H9 (cell line): ENCODE results near the gene AP4S1. TPM values are rescaled to one million over a fixed set of nuclear protein-coding genes. Genes with fewer than 3 reads are reported as not detected.

ENCODE experiments used
- DNase-seq: peaks from one replicate; pipeline ENCODE4 v3.0.0-alpha.2; 2017
- H2AFZ ChIP-seq: one replicate; pipeline ENCODE4 v1.6.1; 2013; ENCODE audit warnings: mild to moderate bottlenecking, low read length, control low read depth, moderate library complexity
- H2AK5ac ChIP-seq: 2 replicates; pipeline ENCODE4 v1.6.1; 2013; ENCODE audit warnings: low read length, control low read depth, mixed read lengths; ENCODE audit not compliant: insufficient read length
- H2BK120ac ChIP-seq: one replicate; pipeline ENCODE4 v1.6.1; 2013; ENCODE audit warnings: low read depth, mild to moderate bottlenecking, low read length, control low read depth, inconsistent platforms; ENCODE audit not compliant: poor library complexity, severe bottlenecking
- H2BK12ac ChIP-seq: 2 replicates; pipeline ENCODE4 v1.6.1; 2013; ENCODE audit warnings: low read length, control low read depth, mixed read lengths, low read depth; ENCODE audit not compliant: insufficient read length
- H2BK15ac ChIP-seq: 2 replicates; pipeline ENCODE4 v1.6.1; 2013; ENCODE audit warnings: low read depth, low read length, control low read depth
- H2BK20ac ChIP-seq: one replicate; pipeline ENCODE4 v1.6.1; 2013; ENCODE audit warnings: low read depth, mild to moderate bottlenecking, low read length, control low read depth, inconsistent platforms; ENCODE audit not compliant: poor library complexity, severe bottlenecking
- H2BK5ac ChIP-seq: 2 replicates; pipeline ENCODE4 v1.6.1; 2013; ENCODE audit warnings: low read length, control low read depth, mixed read lengths; ENCODE audit not compliant: insufficient read length
- H3K14ac ChIP-seq: 2 replicates; pipeline ENCODE4 v1.6.1; 2013; ENCODE audit warnings: low read length, control low read depth; ENCODE audit not compliant: insufficient read depth
- H3K18ac ChIP-seq: 2 replicates; pipeline ENCODE4 v1.6.1; 2013; ENCODE audit warnings: low read depth, mild to moderate bottlenecking, mixed read lengths, low read length, control low read depth; ENCODE audit not compliant: insufficient read length
- H3K23ac ChIP-seq: 2 replicates; pipeline ENCODE4 v1.6.1; 2013; ENCODE audit warnings: low read length, control low read depth, mixed read lengths, low read depth; ENCODE audit not compliant: insufficient read length
- H3K23me2 ChIP-seq: 2 replicates; pipeline ENCODE4 v1.6.1; 2013; ENCODE audit warnings: low read depth, mild to moderate bottlenecking, mixed read lengths, low read length, control low read depth; ENCODE audit not compliant: insufficient read length, poor library complexity, severe bottlenecking
- H3K27ac ChIP-seq: 2 replicates; pipeline ENCODE4 v1.5.1; 2013; ENCODE audit warnings: low read length, control low read depth, mixed read lengths, low read depth; ENCODE audit not compliant: insufficient read length
- H3K27me3 ChIP-seq: 2 replicates; pipeline ENCODE4 v1.6.1; 2013; ENCODE audit warnings: low read length, control low read depth, inconsistent platforms; ENCODE audit not compliant: insufficient read depth
- H3K4ac ChIP-seq: 2 replicates; pipeline ENCODE4 v1.6.1; 2013; ENCODE audit warnings: low read depth, mild to moderate bottlenecking, control low read depth, inconsistent platforms, low read length, moderate library complexity
- H3K4me1 ChIP-seq: 2 replicates; pipeline ENCODE4 v1.6.1; 2013; ENCODE audit warnings: low read length, control low read depth, inconsistent platforms; ENCODE audit not compliant: insufficient read depth
- H3K4me2 ChIP-seq: 2 replicates; pipeline ENCODE4 v1.6.1; 2013; ENCODE audit warnings: low read length, control low read depth, mixed read lengths; ENCODE audit not compliant: insufficient read length, insufficient read depth
- H3K56ac ChIP-seq: 2 replicates; pipeline ENCODE4 v1.6.1; 2013; ENCODE audit warnings: low read depth, mild to moderate bottlenecking, mixed read lengths, low read length, control low read depth; ENCODE audit not compliant: insufficient read length
- H3K79me1 ChIP-seq: 2 replicates; pipeline ENCODE4 v1.6.1; 2013; ENCODE audit warnings: low read depth, mild to moderate bottlenecking, moderate library complexity, low read length, control low read depth, inconsistent platforms; ENCODE audit not compliant: insufficient read depth, poor library complexity, severe bottlenecking
- H3K79me2 ChIP-seq: 2 replicates; pipeline ENCODE4 v1.6.1; 2013; ENCODE audit warnings: low read length, control low read depth, inconsistent platforms; ENCODE audit not compliant: insufficient read depth
- H3K9ac ChIP-seq: 2 replicates; pipeline ENCODE4 v1.6.1; 2013; ENCODE audit warnings: low read length, control low read depth, mixed read lengths; ENCODE audit not compliant: insufficient read length; ENCODE audit errors: extremely low read depth
- H3K9me3 ChIP-seq: one replicate; pipeline ENCODE4 v1.6.1; 2013; ENCODE audit warnings: low read depth, low read length, inconsistent platforms; ENCODE audit not compliant: control insufficient read depth
- H3T11ph ChIP-seq: one replicate; pipeline ENCODE4 v1.6.1; 2013; ENCODE audit warnings: mild to moderate bottlenecking, low read length, control low read depth, inconsistent platforms
- H4K20me1 ChIP-seq: one replicate; pipeline ENCODE4 v1.6.1; 2013; ENCODE audit not compliant: control insufficient read depth, insufficient read length, insufficient read depth
- H4K5ac ChIP-seq: 2 replicates; pipeline ENCODE4 v1.6.1; 2013; ENCODE audit warnings: low read depth, mild to moderate bottlenecking, mixed read lengths, low read length, control low read depth; ENCODE audit not compliant: insufficient read length
- H4K8ac ChIP-seq: replicated peaks from 2 replicates; pipeline ENCODE4 v1.6.1; 2013; ENCODE audit warnings: low read length, control low read depth, mixed read lengths, low read depth; ENCODE audit not compliant: insufficient read length
- H4K91ac ChIP-seq: 2 replicates; pipeline ENCODE4 v1.6.1; 2013; ENCODE audit warnings: low read depth, mild to moderate bottlenecking, moderate library complexity, mixed read lengths, low read length, control low read depth; ENCODE audit not compliant: insufficient read length
- H3K27ac Mint-ChIP-seq, 3 experiments: 2 replicates in 2 of 3; 3 replicates in 1 of 3; pipeline ENCODE4 v1.8.0; 2020 to 2021; ENCODE audit warnings: mixed read lengths in 3 of 3, mild to moderate bottlenecking in 1 of 3, moderate library complexity in 1 of 3
- H3K27me3 Mint-ChIP-seq: 2 replicates; pipeline ENCODE4 v1.8.0; 2021; ENCODE audit warnings: low read depth, mild to moderate bottlenecking, moderate library complexity, mixed read lengths
- H3K36me3 Mint-ChIP-seq, 3 experiments: 2 replicates in 2 of 3; 3 replicates in 1 of 3; pipeline ENCODE4 v1.8.0; 2020 to 2021; ENCODE audit warnings: low read depth in 3 of 3, mixed read lengths in 3 of 3; ENCODE audit not compliant: insufficient read depth in 1 of 3
- H3K4me1 Mint-ChIP-seq, 2 experiments: 2 replicates each; pipeline ENCODE4 v1.8.0; 2020; ENCODE audit warnings: mixed read lengths in 2 of 2
- H3K4me3 Mint-ChIP-seq, 2 experiments: 2 replicates in 1 of 2; 3 replicates in 1 of 2; pipeline ENCODE4 v1.8.0; 2020 to 2021; ENCODE audit warnings: mild to moderate bottlenecking in 2 of 2, mixed read lengths in 2 of 2, moderate library complexity in 1 of 2
- H3K9me3 Mint-ChIP-seq, 2 experiments: 2 replicates in 1 of 2; 3 replicates in 1 of 2; pipeline ENCODE4 v1.8.0; 2020; ENCODE audit warnings: mild to moderate bottlenecking in 2 of 2, mixed read lengths in 2 of 2, moderate library complexity in 1 of 2
- total RNA-seq: library from RNA; stranded (reverse); gene quantifications from 2 replicates; pipeline ENCODE4 v1.2.1, GENCODE V29; 2021
- TF ChIP-seq, protein P1 (sequence below): fragments of 200-600 bp; sonication (generic); conservative IDR thresholded peaks from 3 replicates; pipeline ENCODE4 v1.8.0; 2021; ENCODE audit warnings: antibody characterized with exemption, mild to moderate bottlenecking

AP4S1 gene
- total RNA-seq, 1 experiment from 2014 or later, result 13.7 TPM

DNA sequence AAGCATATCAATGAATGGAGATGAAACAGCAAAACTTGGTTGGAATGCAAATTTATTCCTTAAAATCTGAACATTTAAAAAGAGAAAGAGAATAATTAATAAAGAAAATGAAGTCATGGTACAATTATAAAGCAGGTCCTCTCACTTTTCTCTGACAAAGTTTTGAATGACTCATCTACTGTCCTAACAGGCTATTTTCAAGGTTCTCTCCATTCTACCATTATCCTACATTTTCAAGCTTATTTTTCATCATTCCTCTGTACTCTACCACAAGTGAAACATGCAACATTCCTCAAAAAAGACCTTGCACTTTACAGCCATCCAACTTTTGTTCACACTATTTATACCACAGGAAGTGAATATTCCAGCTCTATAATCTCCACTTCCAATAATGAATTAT lies 36.9 kb upstream of the AP4S1 start:
- H3K4me1 Mint-ChIP-seq, result peaks cover 19 to 24% of the 10 kb centered on the region in 2 experiments
- no peaks in the 10 kb centered on the region for H4K20me1 ChIP-seq

More for the DNA sequence above, 36.9 kb upstream of the AP4S1 start:
- Histone ChIP-seq H2BK12ac (no peak overlapping the region), H3K23me2 (no peaks in the 10 kb centered on the region), H3K4me2 (no peak overlapping the region), H2BK20ac (no peak overlapping the region), H3K23ac (no peak overlapping the region), H3K27me3 (no peaks in the 10 kb centered on the region), H2AFZ (no peak overlapping the region), H3K14ac (no peak overlapping the region), H3K4me1 (no peaks in the 10 kb centered on the region; the same call in 1 of the 2 replicates), H4K8ac (no peak overlapping the region), H3K9ac (no peak overlapping the region), H3K79me2 (peaks cover 26% of the 10 kb centered on the region; the same call in 1 of the 2 replicates), H3K4ac (no peak overlapping the region), H3K56ac (no peak overlapping the region), H4K91ac (no peak overlapping the region), H4K5ac (no peak overlapping the region), H3K79me1 (peaks cover 7% of the 10 kb centered on the region), H2BK15ac (no peak overlapping the region), H2BK120ac (no peak overlapping the region), H2AK5ac (no peak overlapping the region), H2BK5ac (no peak overlapping the region), H3K9me3 (no peaks in the 10 kb centered on the region), H3T11ph (no peak overlapping the region), H3K27ac (no peak overlapping the region), H3K18ac (no peak overlapping the region)
- no peak for DNase-seq
- Mint-ChIP-seq H3K27me3 (no peaks in the 10 kb centered on the region), H3K36me3 (peaks cover 0 to 6% (median 1%) of the 10 kb centered on the region in 3 experiments; a peak in 3 of 7 replicates), H3K27ac (peak overlapping the region in 1 of 3 experiments; percentile 55; a peak in 2 of 7 replicates), H3K4me3 (no peak overlapping the region), H3K9me3 (no peaks in the 10 kb centered on the region)
- TF ChIP-seq, protein P1, sequence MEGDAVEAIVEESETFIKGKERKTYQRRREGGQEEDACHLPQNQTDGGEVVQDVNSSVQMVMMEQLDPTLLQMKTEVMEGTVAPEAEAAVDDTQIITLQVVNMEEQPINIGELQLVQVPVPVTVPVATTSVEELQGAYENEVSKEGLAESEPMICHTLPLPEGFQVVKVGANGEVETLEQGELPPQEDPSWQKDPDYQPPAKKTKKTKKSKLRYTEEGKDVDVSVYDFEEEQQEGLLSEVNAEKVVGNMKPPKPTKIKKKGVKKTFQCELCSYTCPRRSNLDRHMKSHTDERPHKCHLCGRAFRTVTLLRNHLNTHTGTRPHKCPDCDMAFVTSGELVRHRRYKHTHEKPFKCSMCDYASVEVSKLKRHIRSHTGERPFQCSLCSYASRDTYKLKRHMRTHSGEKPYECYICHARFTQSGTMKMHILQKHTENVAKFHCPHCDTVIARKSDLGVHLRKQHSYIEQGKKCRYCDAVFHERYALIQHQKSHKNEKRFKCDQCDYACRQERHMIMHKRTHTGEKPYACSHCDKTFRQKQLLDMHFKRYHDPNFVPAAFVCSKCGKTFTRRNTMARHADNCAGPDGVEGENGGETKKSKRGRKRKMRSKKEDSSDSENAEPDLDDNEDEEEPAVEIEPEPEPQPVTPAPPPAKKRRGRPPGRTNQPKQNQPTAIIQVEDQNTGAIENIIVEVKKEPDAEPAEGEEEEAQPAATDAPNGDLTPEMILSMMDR, result no peak
